ENCODE results near the gene CNTFR.
A peak's percentile ranks its signal among the peaks of the same experiment; 100 is the strongest.

DNA sequence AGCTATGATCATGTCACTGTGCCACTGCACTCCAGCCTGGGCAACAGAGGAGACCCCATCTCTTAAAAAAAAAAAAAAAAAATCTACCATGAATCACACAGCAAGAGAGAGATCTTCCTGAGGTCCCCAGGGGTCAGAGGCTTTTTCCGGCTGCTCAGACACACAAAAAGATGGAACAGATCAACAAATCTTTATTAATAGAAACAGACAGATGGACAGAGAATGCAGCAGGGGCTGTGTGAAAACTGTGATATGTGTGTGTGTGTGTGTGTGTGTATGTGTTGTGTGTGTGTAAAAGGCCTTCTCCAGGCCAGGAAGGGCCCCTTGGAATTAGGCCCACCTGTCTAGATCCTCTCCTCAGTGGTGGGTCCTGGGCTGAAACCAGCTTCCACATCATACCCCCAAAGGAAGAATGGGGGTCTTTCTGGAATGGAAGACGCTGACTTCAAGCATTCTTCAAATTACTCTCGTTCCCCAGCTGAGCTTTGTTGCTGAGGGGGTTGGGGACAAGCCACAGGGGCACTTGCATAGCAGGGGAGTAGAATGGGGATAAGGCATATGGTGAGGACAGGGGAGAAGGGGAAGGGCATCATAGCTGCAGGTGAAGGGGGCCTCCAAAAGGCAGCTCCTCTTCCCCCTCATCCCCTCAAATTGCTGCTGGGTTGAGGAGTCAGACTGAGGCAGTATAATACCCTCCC is 45.2 kb upstream of the CNTFR start:
- TF ChIP-seq RFX5 (IDR thresholded peaks at IDR 0.05; ENCODE audit: borderline replicate concordance, low read depth, low read length): no peak
- TF ChIP-seq SIN3A (conservative IDR thresholded peaks at IDR 0.05 in 1 of 2, IDR thresholded peaks at IDR 0.05 in 1 of 2; ENCODE audit: low read depth in 1 of 2, low read length in 2 of 2): no peak
- TF ChIP-seq CTCF (IDR thresholded peaks at IDR 0.05; ENCODE audit: control extremely low read depth in 1 of 3, insufficient read depth in 1 of 3, low read depth in 1 of 3, low read length in 3 of 3): no peak
- TF ChIP-seq SP1 (IDR thresholded peaks at IDR 0.05; ENCODE audit: low read depth, low read length): peak; percentile 22; the same call in 1 of the 2 replicates
- no peak for TF ChIP-seq POLR2AphosphoS5 (IDR thresholded peaks at IDR 0.05; ENCODE audit: low read depth, low read length)
- TF ChIP-seq CHD2 (IDR thresholded peaks at IDR 0.05; ENCODE audit: low read length): no peak
- TF ChIP-seq, protein P1, sequence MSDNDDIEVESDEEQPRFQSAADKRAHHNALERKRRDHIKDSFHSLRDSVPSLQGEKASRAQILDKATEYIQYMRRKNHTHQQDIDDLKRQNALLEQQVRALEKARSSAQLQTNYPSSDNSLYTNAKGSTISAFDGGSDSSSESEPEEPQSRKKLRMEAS (IDR thresholded peaks at IDR 0.05): no peak
- no peak for TF ChIP-seq EGR1 (IDR thresholded peaks at IDR 0.05; ENCODE audit: borderline replicate concordance, low read depth, low read length)
- no peak for TF ChIP-seq EP300 (IDR thresholded peaks at IDR 0.05; ENCODE audit: borderline replicate concordance in 1 of 2, low read depth in 2 of 2, low read length in 2 of 2)

Data from H1 (cell line).